ENCODE results near the gene SSMEM1.
"Not testable (repeated sequence)": the region's sequence is repeated elsewhere in the genome, so short reads cannot be mapped to it uniquely, and the experiment has no call there.

SSMEM1 gene

GRCh38 chr7:130249626-130250025 is 42.0 kb downstream of the SSMEM1 start:
- DNase-seq (ENCODE audit: low spot score), result not testable (repeated sequence)

GRCh38 chr7:130254555-130254954 is 46.9 kb downstream of the SSMEM1 start:
- DNase-seq (ENCODE audit: low spot score), result no peak

GRCh38 chr7:130256704-130257103 is 49.0 kb downstream of the SSMEM1 start:
- no peak for DNase-seq (ENCODE audit: low spot score)

- no peak for DNase-seq (ENCODE audit: low spot score)
These were observed 50.9 kb downstream of the SSMEM1 start for GRCh38 chr7:130258494-130259078.

- no peak for DNase-seq (ENCODE audit: low spot score)
These were observed 54.8 kb downstream of the SSMEM1 start for GRCh38 chr7:130262448-130262847.

- DNase-seq (ENCODE audit: low spot score), result no peak
These were observed 55.5 kb downstream of the SSMEM1 start for GRCh38 chr7:130263130-130263529.
